GM21381 (cell line): ENCODE results near the gene MYH7B.

Experiments
- ATAC-seq: cut with Tn5 transposase; IDR thresholded peaks from one replicate; pipeline ENCODE4 v1.9.1; 2021; ENCODE audit warnings: mild to moderate bottlenecking, moderate library complexity; ENCODE audit not compliant: unreplicated experiment

Gene MYH7B

GRCh38 chr20:34955231-34956040 lies at the start of gene MYH7B, which contains the start of gene GSS:
MYH7B (plus strand) TSS chr20:34955868; CDS start chr20:34978006, 22,138 bp downstream.
GSS (minus strand) TSS chr20:34955806; CDS start chr20:34951852, 3,954 bp downstream.
- peak; percentile 82 for ATAC-seq

GRCh38 chr20:34907616-34908469 lies 47.8 kb upstream of the MYH7B start:
- ATAC-seq: no peak

- no peak for ATAC-seq
These were observed 40.5 kb upstream of the MYH7B start for GRCh38 chr20:34915131-34915530.

GRCh38 chr20:34915749-34916455 lies 39.8 kb upstream of the MYH7B start:
- no peak for ATAC-seq

GRCh38 chr20:34916774-34917354 lies 38.8 kb upstream of the MYH7B start:
- ATAC-seq: no peak

GRCh38 chr20:34920055-34920454 lies 35.6 kb upstream of the MYH7B start:
- ATAC-seq: no peak

- ATAC-seq: no peak
These were observed 34.2 kb upstream of the MYH7B start for GRCh38 chr20:34921436-34921835.

GRCh38 chr20:34922654-34923381 lies 32.9 kb upstream of the MYH7B start:
- no peak for ATAC-seq

- ATAC-seq: no peak
These were observed 32.3 kb upstream of the MYH7B start for GRCh38 chr20:34923414-34923813.

GRCh38 chr20:34925341-34925740 lies 30.3 kb upstream of the MYH7B start:
- no peak for ATAC-seq

- no peak for ATAC-seq
These were observed 29.7 kb upstream of the MYH7B start for GRCh38 chr20:34925981-34926380.

- ATAC-seq: no peak
These were observed 29.1 kb upstream of the MYH7B start for GRCh38 chr20:34926581-34926980.

- ATAC-seq: no peak
These were observed 27.9 kb upstream of the MYH7B start for GRCh38 chr20:34927736-34928135.

- no peak for ATAC-seq
These were observed 27.3 kb upstream of the MYH7B start for GRCh38 chr20:34928411-34928810.

GRCh38 chr20:34931771-34932170 lies 23.9 kb upstream of the MYH7B start:
- no peak for ATAC-seq

GRCh38 chr20:34938466-34939163 lies 17.1 kb upstream of the MYH7B start:
- ATAC-seq: no peak

GRCh38 chr20:34940081-34940481 lies 15.6 kb upstream of the MYH7B start:
- no peak for ATAC-seq

GRCh38 chr20:34941226-34941625 lies 14.4 kb upstream of the MYH7B start:
- no peak for ATAC-seq

GRCh38 chr20:34942301-34942700 lies 13.4 kb upstream of the MYH7B start:
- ATAC-seq: no peak
